PC-9 (cell line): ENCODE results near the gene GALNT16.

Source experiments
- CTCF ChIP-seq: fragments of 200-600 bp; sonication (generic); conservative IDR thresholded peaks from 2 replicates; pipeline ENCODE4 v1.6.1; 2017; ENCODE audit warnings: mixed run types, antibody characterized with exemption, mild to moderate bottlenecking, moderate library complexity
- EZH2 ChIP-seq: fragments of 200-600 bp; sonication (generic); IDR thresholded peaks from 2 replicates; pipeline ENCODE4 v1.8.0; 2017; ENCODE audit warnings: antibody characterized with exemption, low read depth

DNA sequence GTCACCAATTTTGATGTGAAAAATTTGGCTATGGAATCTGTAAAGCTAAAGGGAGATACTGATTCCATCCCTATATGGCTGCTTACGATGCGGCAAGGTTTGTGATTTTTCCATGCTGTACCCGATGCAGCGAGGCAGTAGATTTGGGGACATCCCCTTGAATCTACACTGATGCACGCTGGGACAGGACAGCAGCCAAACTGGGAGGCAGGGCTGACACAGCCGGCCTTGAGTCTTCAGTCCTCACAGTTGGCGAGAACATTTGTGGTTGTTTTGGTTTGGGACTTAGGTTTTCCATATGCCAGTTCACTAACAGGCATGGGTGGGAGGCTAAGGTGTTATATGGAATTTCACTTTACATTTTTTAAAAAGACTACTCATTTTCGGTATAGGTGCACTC, 3.8 kb downstream of the GALNT16 start:
- TF ChIP-seq CTCF: no peak
- no peak for TF ChIP-seq EZH2
